Stimulated activated CD8-positive, alpha-beta memory T cell treated with anti-CD3 and anti-CD28 coated beads, Interleukin-15, amount 100 ng/mL, for 24 hours (primary cell): Measurements from ENCODE around the gene CARD11.

Source experiments
- DNase-seq: peaks from one replicate; pipeline ENCODE4 v3.0.0-alpha.2; 2020; ENCODE audit warnings: low read depth

Gene CARD11

DNA sequence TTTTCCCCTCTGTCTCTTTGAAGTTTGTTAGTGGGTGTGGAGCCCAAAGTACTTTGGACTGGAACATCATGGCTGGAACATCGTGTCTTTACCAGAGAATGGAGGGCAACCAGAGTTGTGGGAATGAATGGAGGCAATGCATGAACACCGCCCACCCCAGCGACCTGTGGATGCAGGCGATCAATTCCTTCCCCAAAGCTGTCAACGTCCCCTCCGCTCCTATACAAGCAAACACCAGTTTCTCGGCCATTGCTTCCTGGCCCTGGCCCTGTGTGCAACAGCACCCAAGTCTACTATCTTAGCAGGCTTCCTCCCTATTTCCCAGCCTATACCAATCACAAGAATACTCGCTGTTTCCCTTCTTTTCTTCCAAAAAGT is 62.6 kb downstream of the CARD11 start:
- no peak for DNase-seq

DNA sequence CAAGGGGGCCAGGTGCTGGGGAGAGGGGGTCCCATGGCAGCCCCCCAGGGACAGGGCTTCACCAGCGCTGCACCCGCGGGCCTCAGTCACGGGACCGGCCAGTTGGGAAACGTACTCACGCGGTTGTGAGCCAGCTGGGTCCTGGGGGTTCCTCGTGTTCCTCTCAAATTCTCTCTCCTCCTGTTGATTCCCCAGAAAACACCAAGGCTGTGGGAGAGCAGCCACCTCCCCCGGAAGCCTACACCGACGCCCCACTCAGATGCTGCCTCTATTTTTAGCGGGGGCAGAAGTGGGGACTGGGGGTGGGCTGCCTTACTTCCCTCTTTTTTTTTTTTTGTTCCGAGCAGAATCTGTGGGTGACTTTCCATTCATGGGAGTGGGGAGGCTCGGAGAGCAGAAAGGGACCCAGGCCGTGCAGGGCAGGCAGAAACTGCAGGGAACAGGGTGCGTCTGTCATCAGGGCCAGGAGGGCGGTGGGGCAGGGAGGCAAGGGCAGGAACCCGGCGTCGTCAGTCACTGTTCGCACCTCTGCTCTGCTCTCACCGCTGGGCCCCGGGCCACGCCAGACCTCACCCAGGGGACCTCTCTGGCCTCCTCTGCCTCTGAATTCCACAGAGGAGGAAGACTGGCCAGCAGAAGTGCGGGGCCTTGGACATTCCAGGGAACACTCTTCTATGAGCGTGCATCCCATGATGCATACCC is 63.1 kb downstream of the CARD11 start:
- DNase-seq, result no peak

DNA sequence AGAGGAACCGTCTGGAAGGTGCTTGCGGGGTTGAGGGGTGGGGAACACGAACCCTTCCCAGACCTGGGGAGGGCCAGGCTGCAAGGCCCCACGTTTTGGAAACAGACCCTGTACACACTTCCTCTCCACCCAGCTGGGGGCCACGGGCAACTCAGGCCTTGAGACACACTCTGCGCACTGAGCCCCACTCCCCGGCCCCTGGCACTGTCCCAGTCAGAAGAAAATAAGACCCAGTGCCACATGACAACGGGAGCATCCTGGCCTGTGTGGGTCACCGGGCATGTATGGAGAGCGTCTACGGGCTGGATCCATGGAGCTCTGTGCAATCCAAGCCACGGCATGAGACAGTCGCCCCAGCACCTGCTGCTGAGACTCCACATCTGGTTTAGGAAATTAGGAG is 63.7 kb downstream of the CARD11 start:
- DNase-seq, result no peak

DNA sequence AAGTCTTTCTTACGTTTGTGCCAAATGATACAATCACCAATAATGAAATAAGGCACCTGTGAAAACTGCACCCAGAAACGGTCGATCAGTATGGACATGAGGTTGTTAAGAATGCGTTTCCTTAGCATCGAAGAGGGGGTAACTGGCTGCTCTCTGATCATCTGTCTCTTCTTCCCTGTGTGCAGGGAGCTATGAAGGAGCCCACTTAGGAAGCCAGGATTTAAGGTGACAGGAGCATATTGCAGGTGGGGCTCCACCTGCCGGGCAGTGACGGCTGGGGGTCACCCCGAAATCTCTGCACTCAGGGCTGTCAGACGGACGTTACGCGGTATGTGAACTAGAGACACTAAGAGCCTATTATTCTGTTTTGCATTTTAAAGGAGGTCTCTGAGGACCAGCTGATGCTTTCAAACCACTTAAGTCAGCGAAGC is 64.5 kb downstream of the CARD11 start:
- no peak for DNase-seq

- DNase-seq, result peak; percentile 54
These were observed 65.3 kb downstream of the CARD11 start for GRCh38 chr7:2978408-2978807.

- no peak for DNase-seq
These were observed 67.8 kb downstream of the CARD11 start for GRCh38 chr7:2975821-2976371.

- DNase-seq, result no peak
These were observed 69.4 kb downstream of the CARD11 start for GRCh38 chr7:2974093-2974819.

- no peak for DNase-seq
These were observed 70.9 kb downstream of the CARD11 start for GRCh38 chr7:2972835-2973161.

- no peak for DNase-seq
These were observed 71.5 kb downstream of the CARD11 start for GRCh38 chr7:2971914-2972834.

DNA sequence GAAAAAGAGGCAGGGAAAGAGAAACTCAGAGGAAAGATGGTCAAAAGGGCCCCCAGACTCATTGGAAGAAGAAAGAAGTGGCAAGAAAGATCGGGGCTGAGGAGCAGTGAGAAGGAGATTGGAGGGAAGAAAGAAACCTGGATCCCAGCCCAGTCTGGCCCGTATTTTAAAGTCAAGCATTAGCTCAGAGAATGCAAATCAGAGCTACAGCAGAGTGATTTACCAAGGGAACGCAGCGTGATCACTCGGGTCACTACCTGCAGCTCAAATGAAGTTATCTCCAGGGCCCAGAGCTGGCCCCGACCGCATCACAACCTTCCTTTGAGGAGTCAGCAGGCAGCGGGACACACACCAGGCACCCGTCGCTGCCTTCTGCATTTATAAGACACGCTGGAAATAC is 72.8 kb downstream of the CARD11 start:
- DNase-seq, result no peak

- no peak for DNase-seq
These were observed 73.4 kb downstream of the CARD11 start for GRCh38 chr7:2970307-2970664.

DNA sequence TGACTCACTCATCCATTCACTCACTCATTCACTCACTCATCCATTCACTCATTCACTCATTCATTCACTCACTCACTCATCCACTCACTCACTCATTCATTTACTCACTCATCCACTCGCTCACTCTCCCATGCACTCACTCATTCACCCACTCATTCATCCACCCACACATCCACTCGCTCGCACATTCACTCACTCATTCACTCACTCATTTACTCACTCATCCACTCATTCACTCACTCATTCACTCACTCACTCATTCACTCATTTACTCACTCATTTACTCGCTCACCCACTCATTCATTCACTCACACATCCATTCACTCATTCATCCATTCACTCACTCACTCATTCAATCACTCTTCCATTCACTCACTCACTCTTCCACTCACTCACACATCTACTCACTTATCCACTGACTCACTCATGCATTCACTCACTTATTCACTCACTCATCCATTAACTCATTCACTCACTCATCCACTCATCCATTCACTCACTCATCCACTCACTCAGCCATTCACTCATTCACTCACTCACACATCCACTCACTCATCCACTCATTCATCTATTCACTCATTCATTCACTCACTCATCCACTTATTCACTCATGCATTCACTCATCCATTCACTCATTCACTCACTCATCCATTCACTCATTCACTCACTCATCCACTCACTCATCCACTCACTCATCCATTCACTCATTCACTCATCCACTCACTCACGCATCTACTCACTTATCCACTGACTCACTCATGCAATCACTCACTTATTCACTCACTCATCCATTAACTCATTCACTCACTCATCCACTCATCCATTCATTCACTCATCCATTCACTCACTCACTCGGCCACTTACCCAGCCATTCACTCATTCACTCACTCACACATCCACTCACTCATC is 74.0 kb downstream of the CARD11 start:
- no peak for DNase-seq

GRCh38 chr7:2968616-2969397 is 74.9 kb downstream of the CARD11 start:
- no peak for DNase-seq

DNA sequence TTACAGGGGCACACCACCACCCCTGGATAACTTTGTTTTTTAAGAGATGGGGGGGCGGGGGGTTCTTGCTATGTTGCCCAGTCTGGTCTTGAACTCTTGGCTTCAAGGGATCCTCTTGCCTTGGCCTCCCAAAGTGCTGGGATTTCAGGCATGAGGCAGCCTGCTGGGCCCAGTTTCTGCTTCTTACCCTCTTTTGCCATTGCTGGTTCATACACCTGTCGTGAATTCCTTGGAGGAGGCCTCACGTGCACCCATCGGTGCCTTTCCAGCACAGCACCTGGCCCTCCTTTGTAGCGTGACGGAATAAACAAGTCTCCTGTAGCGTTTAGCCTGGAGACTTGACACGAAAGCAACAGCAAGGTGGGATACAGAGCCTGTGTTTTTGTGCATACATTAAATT is 75.5 kb downstream of the CARD11 start:
- DNase-seq, result no peak

DNA sequence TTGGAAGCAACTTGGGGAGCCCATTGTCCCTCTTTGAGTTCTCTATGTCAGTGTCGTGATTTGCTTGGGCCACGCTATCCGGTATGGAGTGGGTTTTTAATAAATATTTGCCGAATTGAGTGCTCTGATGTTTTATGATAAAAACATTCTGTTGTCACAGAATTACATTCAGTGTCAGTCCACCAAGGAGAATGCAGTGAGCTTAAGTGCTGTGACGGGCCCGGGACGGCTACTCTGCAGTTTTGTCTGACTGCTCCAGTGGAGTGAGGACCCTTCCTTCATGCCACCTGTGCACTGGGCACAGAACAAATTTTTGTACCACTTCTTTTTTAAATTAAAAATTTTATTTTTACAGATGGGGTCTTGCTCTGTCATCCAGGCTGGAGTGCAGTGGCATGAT is 76.0 kb downstream of the CARD11 start:
- DNase-seq, result no peak

GRCh38 chr7:2967253-2967652 is 76.4 kb downstream of the CARD11 start:
- DNase-seq, result no peak

DNA sequence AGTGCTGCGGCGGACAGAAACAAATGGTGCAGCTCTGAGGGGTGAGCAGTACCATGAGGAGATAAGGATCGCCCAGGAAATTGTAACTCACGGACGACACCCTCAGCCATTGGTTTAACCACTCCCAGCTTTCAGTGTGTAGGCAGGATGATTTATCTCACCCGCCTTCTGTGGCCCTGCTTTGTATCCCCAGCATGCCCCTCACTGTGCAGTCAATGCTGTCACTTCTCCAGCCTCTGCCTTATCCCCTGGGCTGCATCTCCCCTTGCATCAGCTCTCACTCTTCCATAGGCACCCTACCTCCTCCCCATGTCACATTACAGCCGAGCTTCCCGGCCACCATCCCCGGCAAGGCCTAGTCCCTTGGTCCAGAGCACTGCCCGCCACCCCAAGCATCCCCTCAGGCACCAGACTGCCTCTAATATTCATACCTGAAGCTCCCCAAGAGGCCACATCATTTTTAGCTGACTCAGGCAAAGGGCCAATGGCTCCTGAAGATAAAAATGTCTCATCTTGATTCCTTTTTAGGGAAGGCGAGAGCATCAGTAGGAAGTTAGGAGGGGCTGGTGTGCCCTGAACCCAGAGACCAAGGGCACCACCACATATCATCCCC is 77.1 kb downstream of the CARD11 start:
- no peak for DNase-seq

DNA sequence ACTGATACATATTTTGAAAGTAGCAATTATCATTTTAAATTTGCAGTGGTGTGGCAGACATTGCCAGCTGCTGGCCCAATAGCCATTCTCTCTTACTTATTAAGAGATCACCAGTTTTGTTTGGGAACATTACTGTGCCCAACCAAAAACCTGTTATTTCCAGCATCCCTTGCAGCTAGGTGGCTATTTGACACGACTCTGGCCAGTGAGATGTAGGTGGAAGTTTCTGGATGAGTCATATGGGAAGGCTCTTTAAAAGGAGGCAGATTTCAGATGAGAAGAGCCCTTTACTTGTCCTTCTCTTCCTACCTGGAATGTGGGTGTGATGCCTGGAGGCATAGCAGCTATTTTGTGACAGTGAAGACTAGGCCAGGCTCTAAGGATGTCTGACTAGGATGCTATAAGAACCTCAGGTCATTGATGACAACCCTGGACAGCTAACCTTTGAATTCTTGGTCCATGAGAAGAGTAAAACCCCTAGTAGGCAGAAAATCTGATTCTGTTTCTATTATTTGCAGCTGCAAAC is 77.9 kb downstream of the CARD11 start:
- DNase-seq, result no peak

DNA sequence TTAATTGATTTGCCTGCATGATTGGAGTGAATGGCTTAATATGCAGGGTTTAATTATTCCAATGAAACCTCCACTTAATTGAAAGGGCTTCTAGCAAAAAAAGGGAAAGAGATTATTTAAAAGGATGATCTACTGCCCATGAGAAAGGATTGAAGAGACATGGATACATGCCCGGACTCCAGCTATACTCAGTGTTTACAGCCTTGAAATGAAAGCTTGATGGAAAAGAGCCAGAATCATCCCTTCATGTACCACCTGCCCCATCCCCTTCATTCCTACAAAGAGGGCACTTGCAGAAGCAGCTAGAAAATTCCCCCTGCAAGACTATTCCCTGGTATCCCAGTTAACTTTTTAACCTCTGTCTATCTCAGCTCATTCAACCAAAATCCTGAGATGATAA is 78.4 kb downstream of the CARD11 start:
- DNase-seq, result no peak

DNA sequence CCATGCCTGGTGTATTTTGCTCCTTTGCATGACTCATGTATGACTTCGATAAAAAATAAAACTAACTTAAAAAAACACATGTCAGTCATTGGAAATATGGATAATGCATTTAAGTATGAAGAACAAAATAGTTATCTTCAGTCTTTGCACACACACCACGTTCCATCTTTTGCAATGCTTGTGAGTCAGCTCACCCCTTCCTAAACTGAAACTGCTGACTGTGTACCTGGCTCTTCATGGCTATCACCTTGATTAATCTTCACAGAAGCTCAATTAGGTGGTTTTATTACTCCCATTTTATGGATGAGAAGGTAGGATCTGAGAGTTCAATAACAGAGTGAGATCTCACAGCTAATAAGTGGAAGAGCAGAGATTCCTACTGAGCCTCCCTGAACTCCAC is 79.5 kb downstream of the CARD11 start:
- no peak for DNase-seq
